Nephron (organoid): Measurements from ENCODE around the gene DDX28.

Experiments
- H3K27ac Mint-ChIP-seq, 3 experiments: 2 replicates each; pipeline ENCODE4 v1.8.0; 2020; ENCODE audit warnings: mixed read lengths in 3 of 3, mild to moderate bottlenecking in 2 of 3, moderate library complexity in 1 of 3
- H3K27me3 Mint-ChIP-seq: 2 replicates; pipeline ENCODE4 v1.8.0; 2021; ENCODE audit warnings: low read depth, mild to moderate bottlenecking, moderate library complexity, mixed read lengths
- H3K36me3 Mint-ChIP-seq: 2 replicates; pipeline ENCODE4 v1.8.0; 2020; ENCODE audit warnings: low read depth, mixed read lengths
- H3K4me1 Mint-ChIP-seq: 2 replicates; pipeline ENCODE4 v1.8.0; 2020; ENCODE audit warnings: mixed read lengths
- H3K4me3 Mint-ChIP-seq, 3 experiments: 2 replicates each; pipeline ENCODE4 v1.8.0; 2020; ENCODE audit warnings: mild to moderate bottlenecking in 3 of 3, mixed read lengths in 3 of 3, moderate library complexity in 2 of 3
- H3K9me3 Mint-ChIP-seq: 2 replicates; pipeline ENCODE4 v1.8.0; 2020; ENCODE audit warnings: mixed read lengths
- CTCF ChIP-seq, 3 experiments: fragments of 200-600 bp; sonication (generic); IDR thresholded peaks; one replicate each; pipeline ENCODE4 v1.5.0; 2021; ENCODE audit warnings: antibody characterized with exemption in 3 of 3; ENCODE audit not compliant: unreplicated experiment in 3 of 3

DDX28 gene

GRCh38 chr16:68069511-68070248 is 46.6 kb upstream of the DDX28 start:
- H3K27me3 Mint-ChIP-seq = no peaks in the 10 kb centered on the region
- peaks cover 36% of the 10 kb centered on the region for H3K36me3 Mint-ChIP-seq
- no peak for TF ChIP-seq CTCF (IDR thresholded peaks at IDR 0.05; ENCODE audit: unreplicated experiment in 3 of 3)
- H3K4me1 Mint-ChIP-seq = peaks cover 60% of the 10 kb centered on the region
- no peak overlapping the region for H3K4me3 Mint-ChIP-seq
- H3K27ac Mint-ChIP-seq = peak overlapping the region; percentile 29 to 61 (median 46)
- H3K9me3 Mint-ChIP-seq = no peaks in the 10 kb centered on the region

- peaks cover 68% of the 10 kb centered on the region for H3K4me1 Mint-ChIP-seq
- no peak for TF ChIP-seq CTCF (IDR thresholded peaks at IDR 0.05; ENCODE audit: unreplicated experiment in 3 of 3)
- H3K9me3 Mint-ChIP-seq = no peaks in the 10 kb centered on the region
- H3K4me3 Mint-ChIP-seq = no peak overlapping the region
- no peak overlapping the region for H3K27ac Mint-ChIP-seq
- no peaks in the 10 kb centered on the region for H3K27me3 Mint-ChIP-seq
- H3K36me3 Mint-ChIP-seq = peaks cover 30% of the 10 kb centered on the region
These were observed 45.9 kb upstream of the DDX28 start for GRCh38 chr16:68068926-68069325.

- TF ChIP-seq CTCF (IDR thresholded peaks at IDR 0.05; ENCODE audit: unreplicated experiment in 3 of 3) = no peak
- Mint-ChIP-seq H3K4me1 (peaks cover 58% of the 10 kb centered on the region), H3K36me3 (peaks cover 21% of the 10 kb centered on the region), H3K4me3 (no peak overlapping the region), H3K27me3 (no peaks in the 10 kb centered on the region), H3K27ac (no peak overlapping the region), H3K9me3 (no peaks in the 10 kb centered on the region)
These were observed 43.7 kb upstream of the DDX28 start for GRCh38 chr16:68066763-68067162.

GRCh38 chr16:68065716-68066305 is 42.8 kb upstream of the DDX28 start:
- no peaks in the 10 kb centered on the region for H3K9me3 Mint-ChIP-seq
- H3K36me3 Mint-ChIP-seq = peaks cover 21% of the 10 kb centered on the region
- no peak overlapping the region for H3K4me3 Mint-ChIP-seq
- no peak for TF ChIP-seq CTCF (IDR thresholded peaks at IDR 0.05; ENCODE audit: unreplicated experiment in 3 of 3)
- peak overlapping the region; percentile 37 to 78 (median 38) for H3K27ac Mint-ChIP-seq
- H3K27me3 Mint-ChIP-seq = no peaks in the 10 kb centered on the region
- peaks cover 52% of the 10 kb centered on the region for H3K4me1 Mint-ChIP-seq

GRCh38 chr16:68064791-68065365 is 41.8 kb upstream of the DDX28 start:
- Mint-ChIP-seq H3K4me1 (peaks cover 43% of the 10 kb centered on the region), H3K4me3 (no peak overlapping the region), H3K27me3 (no peaks in the 10 kb centered on the region), H3K9me3 (no peaks in the 10 kb centered on the region), H3K27ac (peak overlapping the region in 2 of 3 experiments; percentile 3 to 42), H3K36me3 (peaks cover 18% of the 10 kb centered on the region)
- peak; percentile 64 to 73 (median 71) for TF ChIP-seq CTCF (IDR thresholded peaks at IDR 0.05; ENCODE audit: unreplicated experiment in 3 of 3)
